PC-9 (cell line): ENCODE measurements around the gene UVRAG.

Source experiments
- EZH2 ChIP-seq: fragments of 200-600 bp; sonication (generic); IDR thresholded peaks from 2 replicates; pipeline ENCODE4 v1.8.0; 2017; ENCODE audit warnings: antibody characterized with exemption, low read depth
- TF ChIP-seq, protein P1 (sequence below): fragments of 200-600 bp; sonication (generic); conservative IDR thresholded peaks from 2 replicates; pipeline ENCODE4 v1.6.1; 2017; ENCODE audit warnings: mixed run types, antibody characterized with exemption, mild to moderate bottlenecking, moderate library complexity

DNA sequence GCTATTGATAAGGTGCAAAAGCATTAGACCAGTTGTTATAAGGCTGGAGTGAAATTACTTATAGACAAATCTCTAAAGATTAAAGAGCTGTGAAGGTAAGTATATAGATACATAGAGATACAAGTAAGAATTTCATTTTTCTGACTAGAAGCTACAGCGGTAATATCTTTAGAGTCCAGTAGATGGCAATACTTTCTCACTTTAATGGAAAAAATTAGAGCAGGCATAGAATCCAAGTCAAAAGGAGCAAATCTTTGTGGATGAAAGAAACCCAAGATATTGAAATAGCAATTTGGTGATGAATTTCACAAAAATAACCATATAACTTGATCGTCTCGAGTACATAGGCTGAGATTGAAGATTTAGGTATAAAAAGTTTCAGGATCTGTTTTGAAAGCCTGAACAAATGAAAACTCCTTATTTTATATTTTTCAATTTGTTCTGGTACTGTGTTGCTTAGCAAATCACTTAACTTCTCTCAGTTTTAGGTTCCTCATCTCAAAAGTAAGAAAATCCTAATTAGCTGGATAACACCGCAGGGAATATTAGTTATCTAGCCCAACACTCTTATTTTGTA is 81.9 kb downstream of the UVRAG start:
- no peak for TF ChIP-seq EZH2
- TF ChIP-seq, protein P1, sequence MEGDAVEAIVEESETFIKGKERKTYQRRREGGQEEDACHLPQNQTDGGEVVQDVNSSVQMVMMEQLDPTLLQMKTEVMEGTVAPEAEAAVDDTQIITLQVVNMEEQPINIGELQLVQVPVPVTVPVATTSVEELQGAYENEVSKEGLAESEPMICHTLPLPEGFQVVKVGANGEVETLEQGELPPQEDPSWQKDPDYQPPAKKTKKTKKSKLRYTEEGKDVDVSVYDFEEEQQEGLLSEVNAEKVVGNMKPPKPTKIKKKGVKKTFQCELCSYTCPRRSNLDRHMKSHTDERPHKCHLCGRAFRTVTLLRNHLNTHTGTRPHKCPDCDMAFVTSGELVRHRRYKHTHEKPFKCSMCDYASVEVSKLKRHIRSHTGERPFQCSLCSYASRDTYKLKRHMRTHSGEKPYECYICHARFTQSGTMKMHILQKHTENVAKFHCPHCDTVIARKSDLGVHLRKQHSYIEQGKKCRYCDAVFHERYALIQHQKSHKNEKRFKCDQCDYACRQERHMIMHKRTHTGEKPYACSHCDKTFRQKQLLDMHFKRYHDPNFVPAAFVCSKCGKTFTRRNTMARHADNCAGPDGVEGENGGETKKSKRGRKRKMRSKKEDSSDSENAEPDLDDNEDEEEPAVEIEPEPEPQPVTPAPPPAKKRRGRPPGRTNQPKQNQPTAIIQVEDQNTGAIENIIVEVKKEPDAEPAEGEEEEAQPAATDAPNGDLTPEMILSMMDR, result peak; percentile 95
